NCI-H2227 treated with DMSO at 0.1 percent for 48 hours (cell line): ENCODE data around the gene SPAG17.

Experiments
- DNase-seq: peaks from one replicate; lab custom pipeline; 2025; lab: John Stamatoyannopoulos, UW

The SPAG17 gene

GRCh38 chr1:118160806-118161205, 24.2 kb downstream of the SPAG17 start:
- no peak for DNase-seq

- no peak for DNase-seq
Observed at GRCh38 chr1:118159569-118159968, 25.5 kb downstream of the SPAG17 start.

GRCh38 chr1:118158924-118159323, 26.1 kb downstream of the SPAG17 start:
- DNase-seq = no peak

DNA sequence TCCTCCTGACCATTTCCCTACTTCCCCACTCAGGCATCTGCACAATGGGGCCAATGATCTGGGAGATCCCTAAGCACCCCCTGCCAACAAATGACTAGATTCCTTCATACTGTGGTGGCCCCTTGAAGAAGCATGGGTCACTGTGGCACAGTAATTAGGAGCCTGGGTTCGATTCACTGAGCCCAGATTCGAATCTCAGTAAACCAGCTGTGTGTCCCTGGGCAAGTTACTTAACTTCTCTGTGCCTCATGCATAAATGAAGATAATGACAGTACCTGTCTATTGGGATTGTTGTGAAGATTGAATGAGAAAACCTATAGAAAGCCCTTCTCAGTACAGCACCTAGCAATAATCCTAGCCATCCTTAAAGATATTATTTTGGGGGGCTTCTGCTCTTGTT, 27.5 kb downstream of the SPAG17 start:
- no peak for DNase-seq

DNA sequence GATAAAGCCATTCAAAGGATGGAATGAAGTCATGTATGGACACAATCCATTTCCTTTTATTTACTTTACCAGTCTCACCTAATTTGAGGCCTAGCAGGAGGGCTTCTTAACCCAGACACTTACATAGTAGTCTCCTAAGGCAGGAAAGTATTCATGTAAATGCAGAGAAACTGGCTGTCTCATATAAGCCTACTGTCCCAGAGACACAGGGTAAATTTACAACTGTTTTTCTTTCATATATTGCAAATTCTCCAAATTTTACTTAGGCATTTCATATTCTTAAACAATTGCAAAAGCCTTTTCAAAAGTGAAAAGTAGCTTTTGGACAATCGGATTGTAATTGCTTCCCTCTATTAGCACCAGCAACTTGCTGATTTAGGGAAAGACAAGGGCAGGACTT, 29.9 kb downstream of the SPAG17 start:
- DNase-seq = no peak

DNA sequence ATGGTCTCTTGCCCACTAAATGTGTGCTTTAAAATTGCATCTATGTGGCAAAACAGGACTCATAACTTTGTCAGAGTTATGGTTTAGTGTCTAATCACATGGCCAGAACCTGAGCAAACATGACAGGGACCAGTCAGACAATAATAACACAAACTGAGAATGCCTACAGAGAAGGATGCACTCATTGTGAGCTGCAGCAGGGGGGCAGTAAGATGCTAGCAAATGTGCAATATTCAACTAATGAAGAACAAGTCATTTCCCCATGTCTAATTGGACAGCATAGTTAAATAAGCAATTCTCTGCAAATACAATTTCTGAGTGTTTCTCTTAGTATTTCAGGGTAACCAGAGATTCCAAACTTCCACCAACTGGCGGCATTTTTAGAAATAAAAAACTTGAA, 30.8 kb downstream of the SPAG17 start:
- no peak for DNase-seq

DNA sequence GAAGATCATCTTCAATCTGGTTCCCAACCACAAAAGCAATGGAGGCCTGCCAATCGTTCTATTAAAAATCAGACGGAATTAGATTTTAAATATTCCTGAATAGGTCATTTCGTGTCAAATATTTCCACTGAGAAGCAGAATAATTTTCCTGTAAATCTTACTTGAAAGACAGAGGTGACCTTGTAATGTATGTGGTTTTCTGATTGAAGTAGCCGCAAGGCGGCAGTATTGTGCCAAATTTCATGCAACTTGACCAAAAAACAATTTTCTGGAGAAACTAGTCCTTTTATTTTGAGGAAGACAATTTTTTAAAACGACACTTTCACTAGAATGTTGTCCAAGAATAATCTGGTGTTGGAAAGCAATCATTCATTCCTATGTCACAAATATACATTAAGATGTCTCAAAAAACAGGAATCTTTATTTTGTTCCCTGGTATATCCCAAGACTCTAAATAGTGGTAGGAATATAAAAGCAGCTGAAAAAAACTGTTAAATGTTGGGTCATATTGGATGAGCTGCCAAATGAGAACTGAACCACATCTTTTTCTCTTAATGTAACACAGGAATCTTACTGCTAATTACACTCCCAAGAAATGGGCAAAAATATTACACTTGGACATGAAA, 33.6 kb downstream of the SPAG17 start:
- peak; percentile 23 for DNase-seq

- DNase-seq = no peak
Observed at GRCh38 chr1:118149799-118150198, 35.2 kb downstream of the SPAG17 start.

- DNase-seq = no peak
Observed at GRCh38 chr1:118148034-118148433, 37.0 kb downstream of the SPAG17 start.

GRCh38 chr1:118147522-118147921, 37.5 kb downstream of the SPAG17 start:
- no peak for DNase-seq

- DNase-seq = no peak
Observed at GRCh38 chr1:118145721-118146120, 39.3 kb downstream of the SPAG17 start.

DNA sequence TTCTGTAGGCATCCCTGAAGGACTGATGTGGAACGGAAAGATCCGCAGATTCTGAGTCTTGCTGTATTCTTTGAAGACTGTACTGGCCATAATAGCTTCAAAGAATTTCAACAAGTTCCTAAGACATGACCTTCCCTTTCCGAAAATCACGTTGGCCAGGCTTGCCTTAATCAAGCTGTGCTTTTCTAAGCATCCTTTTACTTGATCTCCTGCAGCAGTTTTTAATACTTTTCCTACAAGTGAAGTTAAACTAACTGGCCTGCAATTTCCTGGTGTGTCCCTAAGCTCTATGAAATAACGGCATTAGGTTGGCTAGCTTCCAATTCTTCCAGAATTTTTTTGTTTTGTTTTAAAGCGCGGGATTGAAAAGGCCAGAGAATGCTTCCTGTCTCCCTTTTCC, 40.3 kb downstream of the SPAG17 start:
- DNase-seq = no peak

DNA sequence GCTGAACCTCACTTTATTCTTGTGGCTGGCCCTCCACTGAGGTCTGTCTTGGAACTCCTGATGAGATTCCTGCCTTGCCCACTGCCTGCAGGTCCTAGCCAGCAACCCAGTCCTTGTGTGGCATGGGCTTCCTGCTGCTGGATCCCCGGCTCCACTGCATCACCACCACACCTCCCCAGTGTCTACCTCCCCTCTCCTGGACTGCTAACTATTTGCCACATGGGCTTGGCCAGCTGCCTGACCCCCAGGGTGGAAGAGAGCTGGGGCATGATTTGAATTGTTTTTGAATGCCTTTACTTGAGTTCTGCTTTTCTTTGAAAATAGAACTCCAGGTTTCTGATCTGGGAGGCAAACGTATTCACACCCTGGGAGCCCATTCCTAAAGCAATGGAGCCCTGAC, 41.2 kb downstream of the SPAG17 start:
- DNase-seq = no peak

DNA sequence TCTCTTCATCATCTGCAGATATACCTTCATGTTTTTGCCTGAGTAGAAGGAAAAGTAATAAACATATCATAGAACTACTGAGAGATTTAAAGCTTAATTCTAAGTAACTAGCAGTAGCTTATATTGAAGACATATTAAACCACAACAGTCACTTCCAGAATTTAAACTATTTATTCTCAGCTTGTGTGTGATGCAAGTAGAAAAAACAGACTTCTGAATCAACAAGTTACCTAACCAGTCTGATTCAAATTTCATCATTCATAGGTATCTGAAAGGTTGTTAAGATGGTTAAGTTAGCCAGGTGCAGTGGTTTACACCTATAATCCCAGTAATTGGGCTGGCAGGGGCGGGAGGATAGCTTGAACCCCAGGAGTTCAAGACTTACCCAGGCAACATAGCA, 41.9 kb downstream of the SPAG17 start:
- DNase-seq = no peak

- DNase-seq = no peak
Observed at GRCh38 chr1:118142546-118142945, 42.5 kb downstream of the SPAG17 start.

- no peak for DNase-seq
Observed at GRCh38 chr1:118137900-118138299, 47.1 kb downstream of the SPAG17 start.

DNA sequence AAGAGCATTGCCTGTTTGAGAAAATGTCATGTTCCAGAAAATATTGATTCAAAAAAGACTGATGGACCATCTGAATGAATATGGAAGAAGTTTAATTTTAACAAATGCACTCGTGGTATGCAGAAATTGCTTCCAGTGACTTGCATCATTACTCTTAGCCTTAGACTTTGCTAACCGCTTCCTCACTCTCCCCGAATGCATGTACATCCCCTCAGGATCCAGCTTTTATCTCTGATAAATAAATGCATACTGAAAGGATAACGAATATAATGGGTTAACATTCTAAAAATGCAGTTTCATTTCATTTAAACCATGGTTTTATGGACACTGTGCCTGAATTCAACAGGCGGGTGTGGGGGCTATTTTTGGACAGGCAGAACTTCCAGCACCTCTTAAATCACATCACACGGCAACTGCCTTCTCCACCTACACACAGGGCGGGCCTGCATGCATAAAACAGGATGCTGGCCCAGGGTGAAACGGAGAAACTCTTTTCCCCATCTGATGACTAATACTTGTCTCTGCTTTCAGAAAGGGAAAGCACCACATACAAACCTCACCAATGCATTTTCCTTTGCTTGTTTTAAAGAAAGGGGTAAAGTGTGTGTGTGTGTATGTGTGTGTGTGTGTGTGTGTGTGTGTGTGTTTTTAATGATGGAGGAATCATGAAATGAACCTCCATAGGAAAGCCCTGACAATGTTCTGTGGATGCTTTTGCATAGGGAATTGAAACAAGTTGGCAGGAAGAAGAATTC, 48.7 kb downstream of the SPAG17 start:
- no peak for DNase-seq

GRCh38 chr1:118132000-118132399, 53.0 kb downstream of the SPAG17 start:
- no peak for DNase-seq

DNA sequence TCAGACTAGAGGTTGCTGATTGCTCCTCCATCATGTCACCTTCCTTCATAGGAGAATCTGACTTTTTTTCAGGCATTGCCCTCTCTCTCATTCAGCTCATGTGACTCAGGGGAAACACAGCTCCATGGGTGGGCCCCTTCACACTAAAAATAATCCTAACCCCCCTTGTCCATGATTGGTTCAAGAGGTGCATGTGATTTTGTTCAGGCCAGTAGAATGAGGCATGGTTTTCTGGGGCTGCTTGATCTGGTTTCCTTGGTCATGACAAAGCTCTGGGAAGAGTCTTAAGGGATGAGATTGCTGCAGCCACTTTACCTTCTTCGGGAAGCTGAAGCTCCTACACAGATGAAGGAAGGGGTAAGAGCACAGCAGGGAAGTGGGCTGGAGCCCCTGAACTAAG, 56.3 kb downstream of the SPAG17 start:
- DNase-seq = no peak

GRCh38 chr1:118124064-118124463, 61.0 kb downstream of the SPAG17 start:
- DNase-seq = no peak

DNA sequence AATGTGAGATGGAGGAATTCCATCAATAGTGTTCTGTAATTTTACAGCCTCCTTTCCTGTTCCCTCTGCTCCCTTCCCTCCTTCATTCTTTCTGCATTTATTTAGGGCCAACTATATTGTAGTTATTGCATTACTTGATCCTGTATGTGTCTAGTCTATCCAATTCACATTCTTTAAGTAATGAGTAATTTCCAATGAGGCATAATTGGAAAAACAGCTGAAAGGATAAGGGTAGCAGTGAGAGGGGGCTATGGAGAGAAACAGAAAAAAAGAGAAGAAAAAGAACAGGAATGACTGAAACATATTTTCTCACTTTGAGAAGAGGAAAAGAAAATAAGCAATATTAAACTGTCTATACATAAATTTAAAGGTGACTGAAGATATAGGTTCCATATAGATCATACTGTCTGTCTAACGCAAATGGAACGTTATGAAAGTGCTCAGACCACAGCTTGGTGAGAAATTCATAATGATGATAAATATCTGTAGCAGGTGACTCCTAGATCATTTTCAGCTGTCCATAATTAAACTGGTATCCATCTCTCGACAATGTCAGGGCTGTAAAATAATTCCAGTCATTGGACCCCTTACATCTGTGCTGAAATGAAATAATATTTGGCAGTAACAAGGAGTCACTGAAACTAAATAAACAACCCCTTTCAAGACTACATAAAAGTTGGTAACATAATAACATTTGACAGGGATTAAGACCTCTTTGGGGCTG, 61.8 kb downstream of the SPAG17 start:
- DNase-seq = no peak

GRCh38 chr1:118122234-118123004, 62.6 kb downstream of the SPAG17 start:
- DNase-seq = no peak
